Measurements from ENCODE around the gene FMNL2.

DNA sequence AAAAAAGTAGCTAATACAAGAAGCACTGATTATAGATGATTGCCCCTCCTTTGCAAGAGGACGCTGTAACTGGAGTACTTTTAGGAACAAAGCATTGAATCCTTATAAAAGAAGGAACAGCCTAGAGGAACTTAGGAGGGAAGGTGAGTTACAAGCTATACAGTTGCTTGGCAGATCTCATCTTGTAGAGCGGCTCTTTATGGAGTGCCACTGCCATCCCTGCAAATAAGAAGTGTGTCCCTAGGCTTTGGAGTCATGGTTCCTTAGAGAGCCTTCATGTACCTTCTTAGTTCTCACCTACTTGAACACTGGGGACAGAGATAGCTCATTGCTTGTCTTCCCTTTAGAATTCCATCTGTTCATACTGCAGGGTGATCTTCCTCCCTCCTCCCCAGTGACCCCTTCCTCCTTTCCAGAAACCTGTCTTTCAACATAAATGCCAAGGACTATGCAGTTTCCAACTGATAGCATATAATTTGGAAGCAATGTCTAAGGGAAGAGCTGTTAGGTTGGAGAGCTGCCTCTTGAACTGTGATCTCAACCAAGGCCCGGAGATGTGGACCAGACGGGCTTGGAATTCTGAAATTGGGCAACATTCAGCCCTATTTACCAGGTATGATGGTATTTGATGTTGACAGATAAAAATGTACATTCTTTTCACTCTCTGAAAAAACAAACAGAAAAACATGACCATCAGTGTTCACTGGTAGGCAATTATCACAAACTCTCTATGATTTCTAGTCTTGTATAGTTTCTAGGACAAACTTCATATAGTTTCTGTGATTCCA lies 7.5 kb downstream of the FMNL2 start:
- TF ChIP-seq, protein P1, sequence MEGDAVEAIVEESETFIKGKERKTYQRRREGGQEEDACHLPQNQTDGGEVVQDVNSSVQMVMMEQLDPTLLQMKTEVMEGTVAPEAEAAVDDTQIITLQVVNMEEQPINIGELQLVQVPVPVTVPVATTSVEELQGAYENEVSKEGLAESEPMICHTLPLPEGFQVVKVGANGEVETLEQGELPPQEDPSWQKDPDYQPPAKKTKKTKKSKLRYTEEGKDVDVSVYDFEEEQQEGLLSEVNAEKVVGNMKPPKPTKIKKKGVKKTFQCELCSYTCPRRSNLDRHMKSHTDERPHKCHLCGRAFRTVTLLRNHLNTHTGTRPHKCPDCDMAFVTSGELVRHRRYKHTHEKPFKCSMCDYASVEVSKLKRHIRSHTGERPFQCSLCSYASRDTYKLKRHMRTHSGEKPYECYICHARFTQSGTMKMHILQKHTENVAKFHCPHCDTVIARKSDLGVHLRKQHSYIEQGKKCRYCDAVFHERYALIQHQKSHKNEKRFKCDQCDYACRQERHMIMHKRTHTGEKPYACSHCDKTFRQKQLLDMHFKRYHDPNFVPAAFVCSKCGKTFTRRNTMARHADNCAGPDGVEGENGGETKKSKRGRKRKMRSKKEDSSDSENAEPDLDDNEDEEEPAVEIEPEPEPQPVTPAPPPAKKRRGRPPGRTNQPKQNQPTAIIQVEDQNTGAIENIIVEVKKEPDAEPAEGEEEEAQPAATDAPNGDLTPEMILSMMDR (IDR thresholded peaks at IDR 0.05; ENCODE audit: low read length), result no peak
- no peak for TF ChIP-seq EZH2 (IDR thresholded peaks at IDR 0.05; ENCODE audit: borderline replicate concordance, low read length)
